Omental fat pad (tissue), 4 donors: ENCODE measurements around the gene INSM2. TPM values are rescaled to one million over a fixed set of nuclear protein-coding genes. Genes with fewer than 3 reads are reported as not detected.

Experiments
- ATAC-seq: fragments of 150-250 bp; one replicate; pipeline ENCODE4 v1.9.1; 2016; ENCODE audit warnings: mild to moderate bottlenecking, moderate library complexity; ENCODE audit not compliant: low FRiP score
- DNase-seq: peaks from one replicate; pipeline ENCODE4 v3.0.0-alpha.2; 2019; ENCODE audit warnings: low spot score
- CTCF ChIP-seq, 3 donors: fragments of 450-650 bp; IDR thresholded peaks; one replicate each; pipeline ENCODE4 v1.5.1; 2016 to 2017; ENCODE audit warnings: antibody characterized with exemption in 3 of 3, mild to moderate bottlenecking in 3 of 3, moderate library complexity in 2 of 3
- total RNA-seq, 4 donors: library from RNA; depleted of rRNA; stranded (reverse); fragments of >200 nt; gene quantifications; one replicate each; pipeline ENCODE4 v1.1.0, GENCODE V29; 2016

INSM2 gene
- total RNA-seq, 4 donors from 2014 or later, result 0.13 to 0.47 TPM; not detected in 2

DNA sequence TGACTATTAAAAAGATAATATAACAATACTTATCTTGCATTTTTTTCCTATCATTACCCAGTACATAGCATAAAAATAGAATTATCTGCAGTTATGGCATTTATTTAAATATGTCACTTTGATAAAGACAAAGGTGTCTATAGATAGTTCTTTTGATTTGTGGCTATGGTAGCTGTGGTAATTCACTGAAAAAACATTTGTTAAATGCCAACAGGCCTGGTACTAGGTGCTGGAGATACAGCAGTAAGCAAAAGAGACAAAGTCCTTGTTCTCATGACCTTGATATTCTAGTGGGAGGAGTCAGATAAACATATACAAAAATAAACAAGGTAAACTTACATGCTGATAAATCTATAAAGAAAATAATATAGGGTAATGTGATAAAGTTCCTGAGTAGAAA, 44.7 kb downstream of the INSM2 start:
- no peak for DNase-seq
- TF ChIP-seq CTCF (IDR thresholded peaks at IDR 0.05), result no peak
- ATAC-seq, result no peak

Other genes starting within 250 kb of the INSM2 start
- gene PSMA6, start 241.8 kb upstream of the INSM2 start, total RNA-seq, result 100 to 1,000 TPM; 158 to 180 (median 170) TPM
- 1,000 to 10,000 TPM in 1 of 4 donors, 100 to 1,000 TPM in 3; 291 to 1,245 (median 645) TPM for gene NFKBIA, start 129.4 kb upstream of the INSM2 start, total RNA-seq